Inflammatory macrophage treated with lipopolysaccharide for 4 hours (primary cell): ENCODE data around the gene APOBEC3H.

ENCODE experiments used
- DNase-seq: peaks from one replicate; pipeline ENCODE4 v3.0.0-alpha.2; 2020

Gene APOBEC3H

GRCh38 chr22:39081598-39081997, 15.4 kb upstream of the APOBEC3H start:
- no peak for DNase-seq

DNA sequence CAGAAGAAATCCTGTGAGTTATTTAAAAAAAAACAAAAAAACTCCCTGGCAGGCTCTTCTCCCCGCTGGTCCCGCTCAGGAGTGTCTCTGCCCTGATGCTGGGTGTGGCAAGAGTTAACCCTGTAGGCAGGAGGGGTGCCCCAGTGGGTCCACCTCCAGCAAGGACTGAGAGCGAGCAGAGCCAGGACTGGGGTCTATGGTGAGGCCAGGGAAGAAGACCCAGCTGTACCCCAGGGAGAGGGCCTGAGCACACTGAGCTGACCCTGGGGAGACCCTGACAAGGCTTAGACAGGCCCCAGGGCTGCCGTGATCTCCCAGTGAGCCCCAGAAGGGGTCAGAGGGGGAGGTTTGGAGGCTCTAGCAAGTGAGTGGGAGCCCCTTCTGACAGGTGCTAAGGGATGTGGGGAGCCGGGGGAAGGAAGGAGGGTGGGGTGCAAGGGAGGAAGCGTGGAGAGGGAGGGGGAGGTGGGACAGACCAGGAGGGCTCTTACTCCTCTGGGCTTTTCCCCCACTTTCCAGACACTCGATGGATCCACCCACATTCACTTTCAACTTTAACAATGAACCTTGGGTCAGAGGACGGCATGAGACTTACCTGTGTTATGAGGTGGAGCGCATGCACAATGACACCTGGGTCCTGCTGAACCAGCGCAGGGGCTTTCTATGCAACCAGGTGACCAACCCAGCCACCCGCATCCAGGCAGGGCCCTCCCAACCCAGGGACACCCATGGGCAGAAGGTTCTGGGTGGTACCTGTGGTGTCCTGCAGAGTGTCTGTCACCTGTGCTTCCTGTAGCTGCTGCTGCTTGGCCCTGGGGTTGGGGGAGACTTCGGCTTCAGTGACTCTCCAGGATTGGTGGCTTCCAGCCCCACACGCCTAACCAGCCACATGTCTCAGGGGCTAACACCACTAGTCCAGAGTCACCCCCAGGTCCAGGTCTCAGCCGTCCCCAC, 13.6 kb upstream of the APOBEC3H start:
- DNase-seq: no peak

GRCh38 chr22:39084666-39085065, 12.4 kb upstream of the APOBEC3H start:
- DNase-seq: no peak

DNA sequence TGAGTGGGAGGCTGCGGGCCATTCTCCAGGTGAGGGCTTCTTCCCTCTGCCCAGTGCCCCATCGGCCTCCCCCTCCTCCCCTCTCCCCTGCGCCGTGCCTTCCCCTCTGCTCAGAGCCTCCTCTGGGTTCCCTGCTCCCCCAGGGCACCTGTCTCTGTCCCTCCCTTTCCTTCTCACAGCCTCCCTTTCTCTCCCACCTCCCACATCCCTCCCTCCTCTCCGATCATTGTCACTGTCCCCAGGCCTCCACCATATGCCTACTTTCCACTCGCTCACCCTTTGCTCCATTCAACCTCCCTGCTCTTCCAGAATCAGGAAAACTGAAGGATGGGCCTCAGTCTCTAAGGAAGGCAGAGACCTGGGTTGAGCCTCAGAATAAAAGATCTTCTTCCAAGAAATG, 9.9 kb upstream of the APOBEC3H start:
- no peak for DNase-seq

DNA sequence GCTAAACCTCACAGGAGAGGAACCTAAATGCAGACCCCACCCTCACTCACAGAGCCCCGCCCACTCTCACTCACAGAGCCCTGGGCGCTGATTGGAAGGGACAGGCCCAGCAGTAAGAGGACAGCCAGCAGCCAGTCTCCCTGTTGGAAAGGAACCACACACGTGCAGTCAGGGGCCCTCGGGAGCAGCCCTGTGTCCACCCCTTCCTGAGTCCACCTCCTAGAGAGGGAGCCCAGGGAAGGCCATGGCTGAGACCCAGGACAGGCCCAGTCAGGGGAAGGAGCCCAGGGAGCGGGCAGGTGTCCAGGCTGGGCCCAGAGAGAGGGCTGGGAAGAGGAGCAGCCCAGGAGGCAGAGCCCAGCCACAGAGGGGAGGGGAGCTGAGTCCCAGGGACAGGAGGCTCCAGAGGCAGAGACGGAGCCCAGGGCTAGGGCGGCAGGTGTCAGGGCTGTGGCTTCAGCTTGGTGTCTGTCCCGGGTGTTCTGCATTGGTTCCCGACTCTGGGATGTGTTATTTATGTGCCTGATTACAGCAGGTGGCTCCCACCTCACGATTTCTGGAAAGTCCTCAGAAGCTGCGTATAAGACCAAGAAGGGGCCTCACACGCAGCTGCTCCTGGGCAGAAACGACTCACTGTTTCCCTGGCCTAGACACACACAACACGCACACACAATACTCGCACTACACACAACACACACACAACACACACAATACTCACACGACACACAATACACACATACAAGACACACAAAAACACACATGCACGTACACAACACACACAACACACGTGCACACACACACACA, 9.0 kb upstream of the APOBEC3H start:
- DNase-seq: no peak

GRCh38 chr22:39088685-39089032, 8.4 kb upstream of the APOBEC3H start:
- no peak for DNase-seq

- no peak for DNase-seq
Measured at GRCh38 chr22:39089928-39090327, 7.1 kb upstream of the APOBEC3H start.

DNA sequence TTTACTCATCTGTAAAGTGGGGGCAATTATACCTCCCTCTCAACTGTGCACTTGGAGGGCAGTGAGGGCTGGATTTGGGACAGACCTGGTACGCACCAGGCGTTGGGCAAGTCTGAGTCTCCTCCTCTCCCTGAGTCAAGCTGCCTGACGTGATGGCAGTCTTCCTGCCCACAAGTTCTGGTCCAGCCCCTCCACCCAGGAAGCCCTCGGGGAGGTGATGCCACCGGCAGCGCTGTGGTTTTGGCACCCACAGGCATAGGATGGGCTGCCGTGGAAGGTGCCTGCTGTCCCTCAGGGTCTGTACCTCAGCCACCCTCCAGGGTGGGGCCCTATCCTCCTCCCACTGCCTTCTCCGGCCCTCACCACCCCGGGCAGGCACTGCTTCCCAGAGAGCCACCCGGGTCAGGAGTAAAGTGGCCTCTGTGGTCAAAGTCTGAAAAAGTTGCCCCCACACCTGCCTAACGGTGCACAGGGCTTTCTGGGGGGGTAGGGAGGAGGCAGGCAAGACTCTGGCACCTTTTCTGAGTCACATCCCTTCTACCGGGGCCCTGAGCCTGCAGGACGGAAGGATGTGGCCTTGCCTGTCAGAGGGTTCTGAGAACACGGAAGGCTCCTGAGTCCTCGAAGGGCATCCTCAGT, 6.5 kb upstream of the APOBEC3H start:
- no peak for DNase-seq

DNA sequence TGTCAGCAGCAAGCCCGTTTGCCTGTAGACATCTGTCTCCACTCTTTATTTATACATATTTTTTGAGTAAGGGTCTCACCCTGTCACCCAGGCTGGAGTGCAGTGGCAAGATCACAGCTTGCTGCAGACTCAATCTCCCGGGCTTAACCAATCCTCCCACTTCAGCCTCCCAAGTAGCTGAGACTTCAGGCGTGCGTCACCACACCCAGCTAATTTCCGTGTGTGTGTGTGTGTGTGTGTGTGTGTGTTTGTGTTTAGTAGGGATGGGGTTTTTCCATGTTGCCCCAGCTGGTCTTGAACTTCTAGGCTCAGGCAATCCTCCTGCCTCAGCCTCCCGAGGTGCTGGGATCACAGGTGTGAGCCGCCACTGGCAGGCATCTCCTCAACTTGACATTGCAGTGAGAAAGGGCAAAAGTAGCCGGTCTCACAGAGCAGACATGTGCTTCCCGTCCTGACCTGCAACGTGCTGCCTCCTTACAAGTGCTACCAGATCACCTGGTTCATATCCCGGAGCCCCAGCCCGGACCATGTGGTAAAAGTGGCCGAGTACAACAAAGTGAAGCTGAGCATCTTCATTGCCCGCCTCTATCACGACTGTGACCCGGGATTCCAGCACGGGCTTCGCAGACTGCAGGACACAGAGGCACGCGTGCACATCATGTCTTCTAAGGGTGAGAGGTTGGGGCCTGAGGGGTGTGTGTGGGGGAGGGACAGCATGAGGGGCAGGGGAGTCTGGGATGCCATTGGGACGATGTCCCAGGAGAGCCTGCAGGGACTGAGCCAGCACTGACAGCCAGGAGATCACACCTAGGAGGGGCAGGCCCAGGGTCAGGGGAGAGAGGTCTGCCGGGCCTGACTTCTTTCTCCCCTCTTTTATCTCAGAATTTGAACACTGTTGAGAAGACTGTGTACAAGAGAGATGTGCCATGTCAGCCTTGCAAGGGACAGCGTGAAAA, 5.6 kb upstream of the APOBEC3H start:
- DNase-seq: no peak

GRCh38 chr22:39092111-39092862, 4.8 kb upstream of the APOBEC3H start:
- no peak for DNase-seq

DNA sequence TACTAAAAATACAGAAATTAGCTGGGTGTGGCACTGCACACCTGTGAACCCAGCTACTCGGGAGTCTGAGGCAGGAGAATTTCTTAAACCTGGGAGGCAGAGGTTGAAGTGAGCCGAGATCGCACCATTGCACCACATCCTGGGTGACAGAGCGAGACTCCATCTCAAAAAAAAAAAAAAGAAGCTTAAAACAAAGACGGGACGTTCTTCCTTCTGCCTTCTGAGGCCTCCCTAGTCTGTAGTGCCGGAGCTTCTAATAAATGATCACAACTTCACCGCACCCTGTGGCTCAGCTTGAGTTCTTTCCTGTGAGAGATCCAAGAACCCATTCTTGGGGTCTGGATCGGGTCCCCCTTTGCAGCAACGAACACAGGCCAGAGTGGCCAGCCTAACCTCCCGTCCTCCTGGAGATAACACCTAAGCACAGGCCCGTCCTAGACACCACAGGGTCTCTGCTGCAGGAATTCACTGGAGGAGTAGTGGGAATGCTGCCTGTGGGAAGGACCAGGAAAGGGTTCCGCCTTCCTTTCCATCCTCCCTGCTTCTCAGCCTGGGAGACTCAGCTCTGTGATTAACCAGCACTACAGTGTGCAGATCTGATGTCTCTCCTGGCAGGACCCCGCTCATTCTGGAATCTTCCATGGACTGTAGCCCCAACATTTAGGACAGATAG, 2.2 kb upstream of the APOBEC3H start:
- DNase-seq: no peak

DNA sequence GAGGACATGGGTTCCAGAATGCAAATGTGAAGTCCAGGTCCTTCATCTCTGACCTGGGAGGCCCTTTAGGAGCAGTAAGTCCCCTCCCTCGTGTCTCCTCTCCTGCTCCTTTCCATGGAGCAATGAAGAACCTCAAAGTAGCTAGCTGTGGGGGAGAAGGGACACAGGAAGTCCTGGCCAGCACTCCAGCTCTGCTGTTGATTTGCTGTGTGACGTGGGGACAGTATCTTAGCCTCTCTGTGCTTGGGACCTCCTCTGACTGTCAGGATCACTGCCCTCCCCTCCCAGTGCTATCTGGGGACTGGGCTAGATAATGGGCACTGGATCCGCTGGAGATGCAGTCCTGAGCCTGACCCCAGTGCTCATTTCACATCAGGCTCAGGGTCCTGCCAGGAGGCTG, 1.1 kb upstream of the APOBEC3H start:
- DNase-seq: no peak

GRCh38 chr22:39098026-39098425, 982 bp downstream of the APOBEC3H start:
- DNase-seq: no peak

- no peak for DNase-seq
Measured at GRCh38 chr22:39098576-39098975, 1.5 kb downstream of the APOBEC3H start.

DNA sequence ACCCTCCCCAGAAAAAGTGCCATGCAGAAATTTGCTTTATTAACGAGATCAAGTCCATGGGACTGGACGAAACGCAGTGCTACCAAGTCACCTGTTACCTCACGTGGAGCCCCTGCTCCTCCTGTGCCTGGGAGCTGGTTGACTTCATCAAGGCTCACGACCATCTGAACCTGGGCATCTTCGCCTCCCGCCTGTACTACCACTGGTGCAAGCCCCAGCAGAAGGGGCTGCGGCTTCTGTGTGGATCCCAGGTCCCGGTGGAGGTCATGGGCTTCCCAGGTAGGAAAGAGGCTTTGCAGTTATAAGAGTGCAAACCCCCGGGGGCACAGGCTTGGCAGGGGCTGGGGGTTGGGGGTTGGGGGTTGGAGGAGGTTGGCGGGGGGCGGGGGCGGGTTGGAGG, 4.2 kb downstream of the APOBEC3H start:
- DNase-seq: no peak

- DNase-seq: no peak
Measured at GRCh38 chr22:39103431-39103830, 6.4 kb downstream of the APOBEC3H start.

DNA sequence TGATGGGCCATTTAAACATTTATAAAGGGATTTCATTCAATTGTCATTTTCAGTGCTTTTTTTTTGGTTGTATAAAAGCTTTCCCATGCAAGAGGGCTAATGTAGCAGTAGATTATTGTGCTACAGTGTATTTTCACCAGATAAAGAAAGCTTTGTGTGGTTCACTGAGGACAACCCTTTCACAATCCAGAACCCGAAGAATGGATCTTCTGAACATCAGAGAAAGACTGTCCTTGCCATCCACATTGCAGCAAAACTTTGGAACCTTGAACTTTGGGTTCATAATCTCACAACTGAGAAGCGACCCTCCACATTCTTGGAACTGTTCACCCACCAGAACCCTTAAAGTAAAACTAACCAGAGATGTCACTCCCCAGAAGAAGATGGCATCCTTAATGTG, 9.3 kb downstream of the APOBEC3H start:
- DNase-seq: no peak

DNA sequence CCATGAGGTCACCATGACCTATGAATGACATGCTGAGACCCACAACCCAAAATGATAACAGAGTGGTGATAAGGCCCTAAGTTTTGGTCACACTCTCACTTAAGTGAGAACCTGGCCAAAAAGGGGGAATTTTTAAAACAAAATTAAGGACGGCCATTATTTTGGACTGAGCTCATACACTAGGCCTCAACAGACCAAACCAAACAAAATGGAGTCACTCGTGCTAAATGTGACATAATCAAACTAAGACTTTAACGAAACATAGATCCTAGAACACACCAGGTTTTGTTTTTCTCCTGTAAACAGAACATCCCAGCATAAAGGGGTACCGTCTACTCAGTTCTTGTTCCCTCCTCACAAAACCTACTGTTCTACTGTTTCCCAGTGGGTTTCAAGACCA, 11.4 kb downstream of the APOBEC3H start:
- DNase-seq: no peak

DNA sequence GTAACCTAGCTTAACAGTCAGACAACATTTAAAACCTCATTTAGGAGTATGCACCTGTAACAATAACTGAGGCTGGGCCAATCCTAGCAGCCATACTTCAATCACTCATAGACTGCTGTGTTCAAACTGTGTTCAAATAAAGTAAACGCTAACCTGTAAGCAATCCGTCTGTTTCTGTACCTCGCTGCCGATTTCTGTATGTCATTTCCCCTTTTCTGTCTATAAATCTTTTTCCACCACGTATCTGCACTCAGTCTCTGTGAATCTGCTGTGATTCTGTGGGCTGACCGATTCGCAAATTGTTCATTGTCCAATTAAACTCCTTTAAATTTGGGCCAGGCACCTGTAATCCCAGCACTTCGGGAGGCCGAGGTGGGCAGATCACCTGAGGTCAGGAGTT, 12.3 kb downstream of the APOBEC3H start:
- DNase-seq: no peak

- no peak for DNase-seq
Measured at GRCh38 chr22:39110631-39111561, 13.9 kb downstream of the APOBEC3H start.
